Lung (tissue), 12 donors: ENCODE results near the gene ERBB4. TPM values are rescaled to one million over a fixed set of nuclear protein-coding genes. Genes with fewer than 3 reads are reported as not detected.

Source experiments
- ATAC-seq: fragments of 200-7000 bp; cut with Tn5 transposase; one replicate; pipeline ENCODE4 v1.9.1; 2020; ENCODE audit warnings: moderate number of reproducible peaks; ENCODE audit not compliant: insufficient read depth, low FRiP score
- DNase-seq, 3 donors: peaks; one replicate each; pipeline ENCODE4 v3.0.0-alpha.2; 2013 to 2017
- H3K27ac ChIP-seq, 2 donors: one replicate each; pipeline ENCODE4 v1.5.1; 2013; ENCODE audit warnings: mild to moderate bottlenecking in 2 of 2, moderate library complexity in 2 of 2, control low read depth in 1 of 2, inconsistent platforms in 1 of 2, low read depth in 1 of 2, low read length in 1 of 2
- H3K27me3 ChIP-seq, 3 donors: one replicate each; pipeline ENCODE4 v1.5.1; 2013; ENCODE audit warnings: low read length in 2 of 3; ENCODE audit not compliant: control insufficient read depth in 3 of 3, insufficient read depth in 3 of 3
- H3K36me3 ChIP-seq, 4 donors: one replicate each; pipeline ENCODE4 v1.5.1; 2013; ENCODE audit warnings: low read length in 4 of 4, mild to moderate bottlenecking in 1 of 4, moderate library complexity in 1 of 4; ENCODE audit not compliant: control insufficient read depth in 4 of 4, insufficient read depth in 4 of 4
- H3K4me1 ChIP-seq, 5 donors: one replicate each; pipeline ENCODE4 v1.5.1; 2013; ENCODE audit warnings: low read length in 5 of 5, mild to moderate bottlenecking in 2 of 5, moderate library complexity in 1 of 5; ENCODE audit not compliant: control insufficient read depth in 5 of 5, insufficient read depth in 5 of 5
- H3K4me3 ChIP-seq: one replicate; pipeline ENCODE4 v1.5.1; 2013; ENCODE audit warnings: mild to moderate bottlenecking, control low read depth, moderate library complexity
- H3K9ac ChIP-seq, 2 donors: one replicate each; pipeline ENCODE4 v1.5.1; 2013; ENCODE audit warnings: low read length in 2 of 2, control low read depth in 1 of 2; ENCODE audit not compliant: insufficient read depth in 1 of 2
- H3K9me3 ChIP-seq, 4 donors: one replicate each; pipeline ENCODE4 v1.5.1; 2013; ENCODE audit warnings: low read length in 3 of 4, mild to moderate bottlenecking in 1 of 4, moderate library complexity in 1 of 4; ENCODE audit not compliant: control insufficient read depth in 4 of 4, insufficient read depth in 3 of 4
- WGBS, 2 donors: extraction: QIAGEN DNeasy Blood & Tissue Kit; methylation state at CpG; one replicate each; pipeline ENCODE4 v1.1.7; 2013; 5-methylcytosine and 5-hydroxymethylcytosine counted together
- polyA plus RNA-seq, 2 donors: library from polyadenylated mRNA; stranded (reverse); fragments of 200-250 nt; gene quantifications; one replicate each; pipeline ENCODE4 v1.2.1, GENCODE V29; 2013
- total RNA-seq, 2 donors: library from RNA; depleted of rRNA in 1 of 2; stranded (reverse); fragments of >200 nt in 1 of 2; gene quantifications; one replicate each; pipeline ENCODE4 v1.2.1, GENCODE V29; 2014 to 2021
- TF ChIP-seq, protein P1 (sequence below): IDR thresholded peaks from 2 replicates; pipeline ENCODE4 v1.5.1; 2012; ENCODE audit warnings: mild to moderate bottlenecking; ENCODE audit errors: control extremely low read depth, extremely low read depth
- donor health status: control.
- donor health status: control.
- donor health status: Bipolar disorder and iron deficiency.
- donor health status: healthy.
- donor health status: DM: yes; HTN: yes; CAD: no.

The ERBB4 gene
- total and polyA plus RNA-seq, 4 donors, result 0.41 to 16.8 (median 5.3) TPM

DNA sequence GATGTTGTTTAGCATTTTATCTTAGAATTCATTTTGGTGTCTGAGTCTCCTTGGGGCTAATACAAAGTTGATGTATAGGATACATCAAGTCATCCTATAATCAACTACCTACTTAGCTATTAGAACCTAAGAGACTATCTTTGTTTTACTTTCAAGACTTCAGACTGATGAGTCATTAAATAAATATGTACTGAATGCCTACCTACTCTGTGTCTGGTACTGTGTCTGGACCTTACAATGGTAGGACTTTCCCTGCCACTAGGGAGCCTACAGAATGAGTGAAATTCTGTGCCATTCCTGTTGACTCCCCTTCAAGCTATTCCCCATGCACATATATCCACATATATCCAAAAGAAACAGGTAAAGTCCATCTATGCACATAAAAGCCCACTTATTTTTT lies 114.5 kb downstream of the ERBB4 start:
- Histone ChIP-seq H3K27ac (no peak overlapping the region), H3K9ac (no peak overlapping the region), H3K9me3 (no peaks in the 10 kb centered on the region), H3K36me3 (no peaks in the 10 kb centered on the region), H3K4me1 (peaks cover 0 to 2% (median 0%) of the 10 kb centered on the region in 5 donors), H3K27me3 (no peaks in the 10 kb centered on the region), H3K4me3 (no peak overlapping the region)
- DNase-seq (no peak), ATAC-seq (no peak)
- TF ChIP-seq, protein P1, sequence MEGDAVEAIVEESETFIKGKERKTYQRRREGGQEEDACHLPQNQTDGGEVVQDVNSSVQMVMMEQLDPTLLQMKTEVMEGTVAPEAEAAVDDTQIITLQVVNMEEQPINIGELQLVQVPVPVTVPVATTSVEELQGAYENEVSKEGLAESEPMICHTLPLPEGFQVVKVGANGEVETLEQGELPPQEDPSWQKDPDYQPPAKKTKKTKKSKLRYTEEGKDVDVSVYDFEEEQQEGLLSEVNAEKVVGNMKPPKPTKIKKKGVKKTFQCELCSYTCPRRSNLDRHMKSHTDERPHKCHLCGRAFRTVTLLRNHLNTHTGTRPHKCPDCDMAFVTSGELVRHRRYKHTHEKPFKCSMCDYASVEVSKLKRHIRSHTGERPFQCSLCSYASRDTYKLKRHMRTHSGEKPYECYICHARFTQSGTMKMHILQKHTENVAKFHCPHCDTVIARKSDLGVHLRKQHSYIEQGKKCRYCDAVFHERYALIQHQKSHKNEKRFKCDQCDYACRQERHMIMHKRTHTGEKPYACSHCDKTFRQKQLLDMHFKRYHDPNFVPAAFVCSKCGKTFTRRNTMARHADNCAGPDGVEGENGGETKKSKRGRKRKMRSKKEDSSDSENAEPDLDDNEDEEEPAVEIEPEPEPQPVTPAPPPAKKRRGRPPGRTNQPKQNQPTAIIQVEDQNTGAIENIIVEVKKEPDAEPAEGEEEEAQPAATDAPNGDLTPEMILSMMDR, result no peak

DNA sequence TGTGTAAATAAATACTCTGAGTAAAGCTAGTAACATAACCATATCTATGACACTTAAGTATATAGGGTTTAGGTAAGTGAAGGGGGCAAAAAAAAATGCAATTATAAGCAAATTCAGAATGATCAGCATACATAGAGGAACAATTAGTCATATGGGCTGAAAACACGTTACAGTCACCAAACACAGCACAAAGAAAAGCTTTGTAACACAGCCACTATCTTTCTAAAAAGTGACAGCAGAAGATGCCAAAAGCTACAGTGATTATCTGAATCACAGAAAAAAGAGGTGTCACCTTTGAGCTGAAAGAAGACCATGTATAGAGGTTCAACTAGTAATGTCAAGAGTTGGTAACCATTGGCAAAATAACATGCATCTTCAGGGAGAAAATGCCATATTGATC lies 115.5 kb downstream of the ERBB4 start:
- DNase-seq (no peak), ATAC-seq (no peak)
- Histone ChIP-seq H3K27me3 (no peaks in the 10 kb centered on the region), H3K36me3 (no peaks in the 10 kb centered on the region), H3K27ac (no peak overlapping the region), H3K4me3 (no peak overlapping the region), H3K4me1 (no peaks in the 10 kb centered on the region), H3K9me3 (no peaks in the 10 kb centered on the region), H3K9ac (no peak overlapping the region)
- TF ChIP-seq, protein P1, result no peak
- WGBS, 2 donors, result 65 to 75% methylated on average over 1 of the region's 1 CpG

DNA sequence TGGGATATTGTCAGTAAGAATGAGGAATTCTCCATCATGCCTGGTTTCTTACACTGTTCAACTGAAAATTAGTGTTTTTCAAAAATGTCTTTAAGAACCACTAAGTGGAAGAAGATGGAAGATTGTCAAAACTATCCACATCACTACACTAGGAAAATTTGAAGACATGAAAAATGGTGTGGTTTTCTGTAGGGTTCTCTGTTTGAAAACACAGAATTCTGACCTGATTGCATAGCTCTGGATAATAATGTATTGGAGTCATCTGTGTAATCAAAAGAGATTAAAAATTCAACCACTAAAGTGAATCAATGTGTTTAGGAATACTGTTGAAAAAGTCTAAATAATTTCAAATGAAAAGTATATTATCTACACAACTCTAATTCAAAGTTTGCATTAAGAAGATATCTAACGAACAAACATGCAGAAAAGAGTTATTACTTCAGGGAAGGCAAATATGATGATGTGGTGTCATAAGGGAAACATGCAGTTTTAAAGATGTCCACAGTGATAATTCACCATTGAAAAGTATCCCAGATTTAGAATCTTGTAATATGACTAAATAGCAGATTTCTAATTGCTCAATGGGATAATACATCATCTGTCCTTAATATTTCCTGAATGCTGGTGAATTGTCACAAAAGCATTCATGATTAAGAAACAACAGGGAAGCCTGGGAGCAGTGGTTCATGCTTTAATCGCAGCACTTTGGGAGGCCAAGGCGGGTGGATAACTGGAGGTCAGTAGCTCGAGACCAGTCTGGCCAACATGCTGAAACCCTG lies 116.9 kb downstream of the ERBB4 start:
- Histone ChIP-seq H3K4me1 (no peaks in the 10 kb centered on the region), H3K9ac (no peak overlapping the region), H3K4me3 (no peak overlapping the region), H3K9me3 (no peaks in the 10 kb centered on the region), H3K27me3 (no peaks in the 10 kb centered on the region), H3K27ac (no peak overlapping the region), H3K36me3 (no peaks in the 10 kb centered on the region)
- DNase-seq (no peak), ATAC-seq (no peak)
- TF ChIP-seq, protein P1, result no peak
- WGBS, 2 donors, result 85 to 86% methylated on average over 4 of the region's 4 CpGs

DNA sequence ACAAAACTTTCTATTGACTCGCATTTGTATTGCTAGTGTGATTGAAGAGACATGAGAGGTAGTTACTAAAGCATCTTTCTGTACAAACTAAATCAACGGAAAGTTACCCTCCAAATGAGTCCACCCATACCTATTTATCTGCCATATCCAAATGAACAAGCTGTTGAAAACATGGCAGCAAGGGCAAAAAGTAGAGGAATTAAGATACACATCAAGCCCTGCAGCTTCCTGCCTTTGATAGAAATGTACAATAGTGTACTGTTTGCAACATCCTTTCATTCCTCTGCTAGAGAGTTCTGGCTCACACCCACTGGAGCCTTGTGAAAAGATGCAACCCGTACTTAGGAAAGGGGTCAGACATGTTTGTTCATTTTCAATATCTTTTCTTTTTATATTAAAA lies 122.5 kb downstream of the ERBB4 start:
- Histone ChIP-seq H3K4me1 (no peaks in the 10 kb centered on the region), H3K9me3 (no peaks in the 10 kb centered on the region), H3K27me3 (no peaks in the 10 kb centered on the region), H3K27ac (no peak overlapping the region), H3K36me3 (no peaks in the 10 kb centered on the region), H3K9ac (no peak overlapping the region), H3K4me3 (no peak overlapping the region)
- TF ChIP-seq, protein P1, result no peak
- WGBS, 2 donors, result 75 to 81% methylated on average over 3 of the region's 3 CpGs
- ATAC-seq (no peak), DNase-seq (no peak)
